Right lobe of liver (tissue), 4 donors: ENCODE measurements around the gene ZMIZ1.

ENCODE experiments used
- CTCF ChIP-seq, 4 donors: fragments of 200-600 bp in 3 of 4; fragments of 450-650 bp in 1 of 4; IDR thresholded peaks; one replicate each; pipeline versions ENCODE4 v1.5.1 to v1.8.0; 2016 to 2022; ENCODE audit warnings: antibody characterized with exemption in 4 of 4, mild to moderate bottlenecking in 2 of 4
- POLR2A ChIP-seq: fragments of 450-650 bp; IDR thresholded peaks from one replicate; pipeline ENCODE4 v1.6.1; 2017; ENCODE audit warnings: antibody characterized with exemption, mild to moderate bottlenecking
- donor health status: DM: no; HTN: no; CAD: no.
- donor health status: DM: no; HTN: no; CAD: no.
- donor health status: DM: no; HTN: yes; CAD: no.

DNA sequence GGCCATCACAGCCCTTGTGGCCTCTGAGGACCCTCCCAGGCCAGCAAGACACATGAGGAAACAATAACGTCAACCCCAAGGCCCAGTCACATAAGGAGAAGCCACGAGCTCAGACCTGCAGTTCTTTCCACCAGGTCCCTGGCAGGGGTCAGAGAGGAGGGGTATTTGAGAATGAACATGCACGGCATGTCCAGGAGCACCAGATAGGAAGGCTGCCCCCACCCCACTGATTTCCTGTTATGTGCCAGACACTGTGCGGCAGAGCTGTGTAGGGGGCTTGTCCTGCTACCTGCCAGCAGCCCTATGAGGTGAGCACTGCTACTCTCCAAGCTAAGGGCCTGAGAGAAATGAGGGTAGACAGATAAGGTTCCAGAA lies 40.7 kb upstream of the ZMIZ1 start:
- TF ChIP-seq CTCF (IDR thresholded peaks at IDR 0.05) (no peak), POLR2A (no peak)
